GM10248 (cell line): ENCODE measurements around the gene SKP2.

Experiments used
- CTCF ChIA-PET: fragments of 300-600 bp; sonication (Branson Sonifier 250); formaldehyde crosslinking; extraction: SDS; loops from one replicate; lab custom pipeline; 2021; ENCODE audit warnings: antibody characterized with exemption; lab: Yijun Ruan, JAX
- POLR2A ChIA-PET: fragments of 350-650 bp; sonication (Branson Sonifier 250); formaldehyde crosslinking; extraction: SDS; loops from one replicate; lab custom pipeline; 2020; ENCODE audit warnings: antibody characterized with exemption; lab: Yijun Ruan, JAX
- DNase-seq: peaks from one replicate; pipeline ENCODE4 v3.0.0; 2012; ENCODE audit errors: extremely low spot score
- TF ChIP-seq, protein P1 (sequence below): IDR thresholded peaks from 2 replicates; pipeline ENCODE4 v1.5.1; 2012; ENCODE audit warnings: mild to moderate bottlenecking, low read depth; ENCODE audit errors: extremely low read depth, missing control alignments, control extremely low read depth

SKP2 gene

DNA sequence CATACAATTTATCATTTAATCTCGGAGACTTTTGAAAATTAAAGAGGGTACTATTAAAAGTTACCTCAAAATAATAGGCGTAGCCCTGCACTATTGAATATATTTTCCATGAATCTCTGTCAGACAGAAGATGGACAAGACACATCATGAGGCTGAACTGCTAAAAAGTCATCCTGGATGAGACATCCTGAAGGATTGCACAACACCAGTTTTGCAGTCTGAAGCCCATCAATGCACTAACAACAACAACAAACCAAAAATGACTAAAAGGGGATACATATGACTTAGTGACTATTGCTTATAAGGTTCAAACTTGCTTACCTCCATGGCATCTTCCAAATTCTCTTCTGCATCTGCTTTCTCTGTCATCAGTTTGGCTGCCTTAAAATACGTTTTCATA is 15.9 kb upstream of the SKP2 start:
- CTCF ChIA-PET, result no interaction called here
- no peak for DNase-seq
- TF ChIP-seq, protein P1, sequence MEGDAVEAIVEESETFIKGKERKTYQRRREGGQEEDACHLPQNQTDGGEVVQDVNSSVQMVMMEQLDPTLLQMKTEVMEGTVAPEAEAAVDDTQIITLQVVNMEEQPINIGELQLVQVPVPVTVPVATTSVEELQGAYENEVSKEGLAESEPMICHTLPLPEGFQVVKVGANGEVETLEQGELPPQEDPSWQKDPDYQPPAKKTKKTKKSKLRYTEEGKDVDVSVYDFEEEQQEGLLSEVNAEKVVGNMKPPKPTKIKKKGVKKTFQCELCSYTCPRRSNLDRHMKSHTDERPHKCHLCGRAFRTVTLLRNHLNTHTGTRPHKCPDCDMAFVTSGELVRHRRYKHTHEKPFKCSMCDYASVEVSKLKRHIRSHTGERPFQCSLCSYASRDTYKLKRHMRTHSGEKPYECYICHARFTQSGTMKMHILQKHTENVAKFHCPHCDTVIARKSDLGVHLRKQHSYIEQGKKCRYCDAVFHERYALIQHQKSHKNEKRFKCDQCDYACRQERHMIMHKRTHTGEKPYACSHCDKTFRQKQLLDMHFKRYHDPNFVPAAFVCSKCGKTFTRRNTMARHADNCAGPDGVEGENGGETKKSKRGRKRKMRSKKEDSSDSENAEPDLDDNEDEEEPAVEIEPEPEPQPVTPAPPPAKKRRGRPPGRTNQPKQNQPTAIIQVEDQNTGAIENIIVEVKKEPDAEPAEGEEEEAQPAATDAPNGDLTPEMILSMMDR, result no peak
- POLR2A ChIA-PET, result no interaction called here

DNA sequence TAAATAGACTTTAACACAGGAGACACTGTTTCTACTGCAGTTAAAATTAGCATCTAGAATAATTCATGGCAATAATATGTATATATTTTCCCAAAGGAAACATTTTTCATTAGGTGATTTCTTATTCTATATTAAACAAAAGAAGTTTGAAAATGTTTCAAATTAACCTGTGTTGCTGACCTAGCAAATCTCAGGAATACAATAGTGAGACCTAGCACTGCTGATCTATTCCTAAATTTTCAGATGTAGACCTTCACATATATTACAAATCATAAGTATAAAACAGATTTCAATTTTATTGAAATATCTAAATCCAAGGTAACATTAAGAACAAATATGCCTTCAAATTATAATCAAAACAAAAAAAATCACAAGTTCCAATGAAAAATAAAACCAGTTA is 15.3 kb upstream of the SKP2 start:
- no peak for DNase-seq
- ChIA-PET POLR2A (no interaction called here), CTCF (no interaction called here)
- TF ChIP-seq, protein P1, result no peak

DNA sequence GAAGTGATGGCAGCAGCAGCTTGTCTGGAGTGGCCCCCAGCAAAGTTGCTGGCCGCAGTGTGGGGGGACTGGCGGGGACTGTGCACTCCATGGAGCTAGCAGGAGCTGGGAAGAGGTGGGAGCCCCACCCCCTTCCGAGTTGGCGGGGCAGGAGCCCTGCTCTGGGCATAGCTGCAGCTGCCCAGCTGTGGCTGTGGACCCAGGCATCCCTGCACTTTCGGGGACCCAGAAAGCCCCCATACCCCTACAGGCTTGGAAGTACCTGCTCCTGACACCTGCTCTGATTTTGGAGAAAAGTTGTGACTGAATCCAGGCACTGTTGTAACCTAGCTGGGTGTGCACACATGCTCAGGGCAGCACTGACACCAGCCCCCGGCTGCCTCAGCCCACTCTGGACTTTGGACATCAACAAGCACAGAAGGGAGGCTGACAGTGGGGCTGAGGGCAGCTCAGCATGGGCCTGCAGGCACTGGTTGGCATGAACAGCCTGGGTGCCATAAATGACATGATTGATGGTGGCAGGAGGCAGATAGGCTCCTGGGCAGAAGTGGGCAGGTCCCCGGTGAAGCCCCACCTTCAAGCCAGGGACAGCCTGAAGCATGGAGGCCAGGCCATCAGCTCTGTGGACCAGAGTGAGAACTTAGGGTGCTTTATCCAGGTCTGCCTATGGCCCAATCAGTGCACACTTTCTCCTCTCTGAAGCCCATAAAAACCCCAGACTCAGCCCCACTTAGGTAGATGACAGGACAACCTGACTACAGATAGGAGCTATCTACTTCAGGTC is 12.8 kb upstream of the SKP2 start:
- ChIA-PET CTCF (interaction anchor here (0.9 to 2.3 kb wide), 4 partner anchors 10 to 27 kb away, joined by 3 to 10 read pairs (median 6); partner anchors contain the start of gene LMBRD2), POLR2A (no interaction called here)
- DNase-seq, result no peak
- TF ChIP-seq, protein P1, result no peak

DNA sequence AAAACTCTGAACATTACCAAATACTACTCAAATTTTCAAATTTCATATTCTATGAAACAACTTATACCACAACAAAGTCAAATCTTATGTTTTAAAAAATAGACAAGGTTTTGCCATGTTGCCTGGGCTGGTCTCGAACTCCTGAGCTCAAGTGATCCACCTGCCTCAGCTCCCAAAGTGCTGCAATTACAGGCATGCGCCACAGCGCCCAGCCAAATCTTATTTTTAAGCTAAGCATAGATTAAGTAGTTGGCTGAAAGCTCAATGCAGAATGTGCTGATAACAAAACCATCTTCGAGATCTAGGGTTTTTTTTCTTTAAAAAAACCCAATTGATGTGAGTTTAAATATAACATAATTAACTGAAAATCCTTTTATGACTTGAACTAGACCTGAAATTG is 6.6 kb upstream of the SKP2 start:
- POLR2A ChIA-PET, result no interaction called here
- TF ChIP-seq, protein P1, result no peak
- CTCF ChIA-PET, result interaction anchor here (1.2 to 2.2 kb wide), 4 partner anchors 11 to 96 kb away, joined by 3 to 7 read pairs (median 5); partner anchors contain the start of gene NADK2
- no peak for DNase-seq

DNA sequence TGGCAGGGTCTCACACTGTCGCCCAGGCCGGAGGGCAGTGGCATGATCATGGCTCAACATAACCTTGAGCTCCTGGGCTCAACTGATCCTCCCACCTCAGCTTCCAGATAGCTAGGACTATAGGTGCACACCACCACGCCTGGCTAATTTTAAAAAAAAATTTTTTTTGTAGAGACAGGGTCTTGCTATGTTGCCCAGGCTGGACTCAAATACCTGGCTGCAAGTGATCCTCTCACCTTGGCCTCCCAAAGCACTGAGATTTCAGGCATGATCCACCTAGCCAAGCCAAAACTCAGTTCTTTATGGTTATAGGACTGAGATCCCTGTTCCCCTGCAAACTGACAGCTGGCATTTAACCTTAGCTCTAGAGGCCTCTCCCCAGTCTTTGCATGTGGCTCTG is 5.5 kb upstream of the SKP2 start:
- no peak for DNase-seq
- CTCF ChIA-PET, result interaction anchor here (0.7 to 2.2 kb wide), 6 partner anchors 10 to 95 kb away, joined by 3 to 7 read pairs (median 4); partner anchors contain the start of gene NADK2
- POLR2A ChIA-PET, result no interaction called here
- TF ChIP-seq, protein P1, result no peak

DNA sequence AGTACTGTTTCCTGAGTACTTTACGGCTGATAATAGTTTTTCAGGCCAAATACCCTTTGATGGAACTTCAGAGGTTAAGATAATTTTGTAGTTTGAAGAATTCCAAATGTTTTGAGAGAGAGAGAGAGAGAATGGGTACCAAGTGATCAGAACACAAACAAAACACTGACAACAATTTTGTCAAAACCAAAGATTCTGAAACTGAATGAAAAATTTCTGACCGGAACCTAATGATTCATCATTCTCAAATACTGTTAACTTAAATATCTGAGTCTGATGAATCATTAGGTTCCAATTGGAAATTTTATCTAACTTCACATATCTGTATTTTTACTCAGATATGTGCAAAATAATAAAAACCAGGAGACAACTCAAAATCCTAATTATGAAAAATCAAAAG is 4.2 kb upstream of the SKP2 start:
- ChIA-PET POLR2A (no interaction called here), CTCF (interaction anchor here (1.0 kb wide), 1 partner anchor 8 kb away, joined by 3 read pairs; no protein-coding TSS in a partner anchor)
- TF ChIP-seq, protein P1, result no peak
- DNase-seq, result no peak
